SK-N-SH (cell line): ENCODE measurements around the gene DIS3. TPM values are rescaled to one million over a fixed set of nuclear protein-coding genes. Genes with fewer than 3 reads are reported as not detected.
A peak's percentile ranks its signal among the peaks of the same experiment; 100 is the strongest.
"Not testable (repeated sequence)": the region's sequence is repeated elsewhere in the genome, so short reads cannot be mapped to it uniquely, and the experiment has no call there.

Experiments
- CTCF ChIA-PET: fragments of 300-600, 350-600 bp; formaldehyde crosslinking; extraction: SDS; loops from one replicate; lab custom pipeline; 2021; lab: Yijun Ruan, JAX
- POLR2A ChIA-PET: fragments of 350-600 bp; sonication (Branson Sonifier 250); formaldehyde crosslinking; extraction: SDS; loops from one replicate; lab custom pipeline; 2020; ENCODE audit warnings: antibody characterized with exemption, inconsistent platforms; lab: Yijun Ruan, JAX
- DNase-seq: peaks from one replicate; pipeline ENCODE4 v3.0.0; 2012
- H2AFZ ChIP-seq: fragments of 200-600 bp; sonication (generic); 2 replicates; pipeline ENCODE4 v1.8.1; 2016; ENCODE audit warnings: antibody characterized with exemption, mild to moderate bottlenecking, low read depth
- H3F3A ChIP-seq: fragments of 200-600 bp; sonication (generic); replicated peaks from 2 replicates; pipeline ENCODE3; 2016; ENCODE audit warnings: antibody characterized with exemption, mild to moderate bottlenecking; ENCODE audit not compliant: insufficient read depth
- H3K27ac ChIP-seq, 2 experiments: fragments of 200-500 bp in 1 of 2; fragments of 200-600 bp in 1 of 2; sonication (Bioruptor generic) in 1 of 2; sonication (generic), shearing (Covaris generic) in 1 of 2; 2 replicates each; pipeline versions ENCODE4 v1.5.1 to v1.6.1; 2014 to 2016; ENCODE audit warnings: low read depth in 2 of 2, inconsistent platforms in 1 of 2, low read length in 1 of 2, mild to moderate bottlenecking in 1 of 2, mixed read lengths in 1 of 2
- H3K27me3 ChIP-seq: fragments of 200-600 bp; sonication (generic), shearing (Covaris generic); 2 replicates; pipeline ENCODE4 v1.6.1; 2016; ENCODE audit warnings: mixed run types; ENCODE audit not compliant: insufficient read depth
- H3K36me3 ChIP-seq, 2 experiments: fragments of 200-500 bp in 1 of 2; fragments of 200-600 bp in 1 of 2; sonication (Bioruptor generic) in 1 of 2; sonication (generic) in 1 of 2; replicated peaks in 1 of 2; 2 replicates each; pipeline versions ENCODE3 to v1.5.1; 2014 to 2016; ENCODE audit warnings: low read length in 1 of 2, mild to moderate bottlenecking in 1 of 2; ENCODE audit not compliant: insufficient read depth in 2 of 2, control insufficient read depth in 1 of 2
- H3K4me1 ChIP-seq, 2 experiments: fragments of 200-500 bp in 1 of 2; fragments of 200-600 bp in 1 of 2; sonication (Bioruptor generic) in 1 of 2; sonication (generic), shearing (Covaris generic) in 1 of 2; 2 replicates each; pipeline versions ENCODE4 v1.5.1 to v1.6.1; 2014 to 2016; ENCODE audit warnings: low read depth in 1 of 2, low read length in 1 of 2, mixed run types in 1 of 2; ENCODE audit not compliant: insufficient read depth in 2 of 2, control insufficient read depth in 1 of 2
- H3K4me2 ChIP-seq: fragments of 200-600 bp; sonication (generic), shearing (Covaris generic); 2 replicates; pipeline ENCODE4 v1.6.1; 2017; ENCODE audit warnings: mixed run types
- H3K4me3 ChIP-seq, 2 experiments: fragments of 200-500 bp in 1 of 2; fragments of 200-600 bp in 1 of 2; sonication (Bioruptor generic) in 1 of 2; sonication (generic), shearing (Covaris generic) in 1 of 2; 2 replicates each; pipeline versions ENCODE4 v1.5.1 to v1.8.1; 2014 to 2016; ENCODE audit warnings: low read depth in 2 of 2, inconsistent platforms in 1 of 2, low read length in 1 of 2, mild to moderate bottlenecking in 1 of 2, mixed read lengths in 1 of 2, moderate library complexity in 1 of 2
- H3K79me2 ChIP-seq: fragments of 200-600 bp; sonication (generic); 2 replicates; pipeline ENCODE4 v1.8.1; 2017; ENCODE audit warnings: mild to moderate bottlenecking; ENCODE audit not compliant: insufficient read depth
- H3K9ac ChIP-seq: fragments of 200-600 bp; sonication (generic); 2 replicates; pipeline ENCODE4 v1.6.1; 2017; ENCODE audit warnings: mixed run types
- H3K9me2 ChIP-seq: fragments of 200-600 bp; sonication (generic); 2 replicates; pipeline ENCODE4 v1.6.1; 2017; ENCODE audit warnings: mixed run types
- H3K9me3 ChIP-seq: fragments of 200-600 bp; sonication (generic); 2 replicates; pipeline ENCODE4 v1.6.1; 2017; ENCODE audit warnings: mixed run types, mild to moderate bottlenecking, moderate library complexity
- H4K20me1 ChIP-seq: fragments of 200-600 bp; sonication (generic); 2 replicates; pipeline ENCODE4 v1.6.1; 2017; ENCODE audit warnings: mild to moderate bottlenecking, mixed run types; ENCODE audit not compliant: insufficient read depth
- CHD2 ChIP-seq: fragments of 150-350 bp; IDR thresholded peaks from 2 replicates; pipeline ENCODE4 v1.6.1; 2018; ENCODE audit warnings: low read length; ENCODE audit not compliant: partially characterized antibody
- FOSL2 ChIP-seq: IDR thresholded peaks from 2 replicates; pipeline ENCODE4 v1.4.0; 2012; ENCODE audit warnings: low read depth, mild to moderate bottlenecking, moderate library complexity, borderline replicate concordance
- MEF2A ChIP-seq: IDR thresholded peaks from 2 replicates; pipeline ENCODE4 v1.4.0; 2012; ENCODE audit warnings: low read depth, borderline replicate concordance
- MXI1 ChIP-seq: IDR thresholded peaks from 2 replicates; pipeline ENCODE4 v1.6.1; 2012; ENCODE audit warnings: mild to moderate bottlenecking, low read depth, low read length, improper control_type of control experiment
- NFIC ChIP-seq: IDR thresholded peaks from 2 replicates; pipeline ENCODE4 v1.4.0; 2012; ENCODE audit warnings: borderline replicate concordance
- POLR2AphosphoS5 ChIP-seq: IDR thresholded peaks from 2 replicates; pipeline ENCODE4 v1.6.1; 2012; ENCODE audit warnings: low read depth, low read length
- SIN3A ChIP-seq: IDR thresholded peaks from 2 replicates; pipeline ENCODE4 v1.6.1; 2012; ENCODE audit warnings: low read depth, mild to moderate bottlenecking, low read length, moderate library complexity, borderline replicate concordance
- WGBS: methylation state at CpG from one replicate; pipeline ENCODE4 v1.1.6; 2017; ENCODE audit warnings: low lambda C conversion rate; 5-methylcytosine and 5-hydroxymethylcytosine counted together
- polyA plus RNA-seq, 3 experiments: library from polyadenylated mRNA; depleted of rRNA; stranded (reverse); fragments of >200 nt; gene quantifications; 2 replicates each; pipeline ENCODE4 v1.2.3, GENCODE V29; 2012
- TF ChIP-seq, protein P1 (sequence below): fragments of 200-600 bp; sonication (generic); IDR thresholded peaks from 2 replicates; pipeline ENCODE4 v1.6.1; 2017; ENCODE audit warnings: antibody characterized with exemption, mild to moderate bottlenecking, moderate library complexity
- TF ChIP-seq, protein P2 (sequence below): IDR thresholded peaks from 2 replicates; pipeline ENCODE4 v1.4.0; 2012; ENCODE audit warnings: low read depth, borderline replicate concordance
- TF ChIP-seq, protein P3 (sequence below): IDR thresholded peaks from 2 replicates; pipeline ENCODE4 v1.4.0; 2012; ENCODE audit warnings: low read depth

Gene DIS3
- polyA plus RNA-seq, 1 of the 3 experiments (the other 2 are of a cell fraction): 15.7 TPM

DNA sequence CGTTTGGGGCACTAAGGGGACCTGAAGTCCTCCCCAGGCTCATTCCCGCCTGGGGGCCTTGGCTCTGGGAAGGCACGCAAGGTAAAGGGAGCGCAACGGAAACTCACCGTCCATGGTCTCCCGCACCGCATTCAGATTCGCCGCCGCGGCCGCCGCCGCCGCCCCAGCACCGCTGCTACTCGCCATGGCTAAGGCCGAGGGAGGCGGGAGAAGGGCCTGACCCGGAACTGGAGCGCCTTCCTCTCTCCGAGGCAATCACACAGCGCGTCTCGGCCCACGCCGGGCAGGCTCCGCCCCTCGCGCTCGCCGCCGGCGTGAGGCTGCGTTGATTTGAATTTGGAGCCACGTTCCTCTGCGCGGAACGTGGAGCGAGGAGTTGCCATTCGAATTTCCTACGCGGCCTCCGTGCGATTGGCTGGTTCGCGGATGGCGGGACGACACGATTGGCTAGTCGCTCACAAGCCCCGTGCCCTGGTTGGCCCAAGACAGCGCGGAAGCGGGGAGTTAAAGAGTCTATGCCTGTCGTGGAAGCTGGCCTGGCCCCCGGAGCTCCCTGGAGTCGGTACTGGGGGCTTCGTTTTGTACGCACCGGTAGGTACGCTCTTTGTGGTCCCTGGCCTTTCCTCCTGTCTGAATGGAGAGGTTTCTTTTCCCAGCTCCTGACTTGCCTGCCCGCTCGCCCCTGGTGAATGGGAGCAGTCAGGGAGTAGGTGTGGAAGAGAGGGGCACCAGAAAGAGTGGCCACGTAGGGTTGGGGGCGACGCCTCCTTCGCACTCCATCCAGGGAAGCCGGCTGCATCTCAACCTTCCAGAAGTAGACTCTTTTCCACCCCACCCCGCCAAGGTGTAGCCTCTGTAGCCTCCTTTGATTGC lies 54.0 kb downstream of the DIS3 start, which contains the start of the genes BORA and MZT1 (continued):
- TF ChIP-seq, protein P1, sequence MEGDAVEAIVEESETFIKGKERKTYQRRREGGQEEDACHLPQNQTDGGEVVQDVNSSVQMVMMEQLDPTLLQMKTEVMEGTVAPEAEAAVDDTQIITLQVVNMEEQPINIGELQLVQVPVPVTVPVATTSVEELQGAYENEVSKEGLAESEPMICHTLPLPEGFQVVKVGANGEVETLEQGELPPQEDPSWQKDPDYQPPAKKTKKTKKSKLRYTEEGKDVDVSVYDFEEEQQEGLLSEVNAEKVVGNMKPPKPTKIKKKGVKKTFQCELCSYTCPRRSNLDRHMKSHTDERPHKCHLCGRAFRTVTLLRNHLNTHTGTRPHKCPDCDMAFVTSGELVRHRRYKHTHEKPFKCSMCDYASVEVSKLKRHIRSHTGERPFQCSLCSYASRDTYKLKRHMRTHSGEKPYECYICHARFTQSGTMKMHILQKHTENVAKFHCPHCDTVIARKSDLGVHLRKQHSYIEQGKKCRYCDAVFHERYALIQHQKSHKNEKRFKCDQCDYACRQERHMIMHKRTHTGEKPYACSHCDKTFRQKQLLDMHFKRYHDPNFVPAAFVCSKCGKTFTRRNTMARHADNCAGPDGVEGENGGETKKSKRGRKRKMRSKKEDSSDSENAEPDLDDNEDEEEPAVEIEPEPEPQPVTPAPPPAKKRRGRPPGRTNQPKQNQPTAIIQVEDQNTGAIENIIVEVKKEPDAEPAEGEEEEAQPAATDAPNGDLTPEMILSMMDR: no peak
- TF ChIP-seq CHD2: peak; percentile 79
- TF ChIP-seq SIN3A: peak; percentile 58; the same call in 1 of the 2 replicates
- no peak for TF ChIP-seq MEF2A
- TF ChIP-seq, protein P2, sequence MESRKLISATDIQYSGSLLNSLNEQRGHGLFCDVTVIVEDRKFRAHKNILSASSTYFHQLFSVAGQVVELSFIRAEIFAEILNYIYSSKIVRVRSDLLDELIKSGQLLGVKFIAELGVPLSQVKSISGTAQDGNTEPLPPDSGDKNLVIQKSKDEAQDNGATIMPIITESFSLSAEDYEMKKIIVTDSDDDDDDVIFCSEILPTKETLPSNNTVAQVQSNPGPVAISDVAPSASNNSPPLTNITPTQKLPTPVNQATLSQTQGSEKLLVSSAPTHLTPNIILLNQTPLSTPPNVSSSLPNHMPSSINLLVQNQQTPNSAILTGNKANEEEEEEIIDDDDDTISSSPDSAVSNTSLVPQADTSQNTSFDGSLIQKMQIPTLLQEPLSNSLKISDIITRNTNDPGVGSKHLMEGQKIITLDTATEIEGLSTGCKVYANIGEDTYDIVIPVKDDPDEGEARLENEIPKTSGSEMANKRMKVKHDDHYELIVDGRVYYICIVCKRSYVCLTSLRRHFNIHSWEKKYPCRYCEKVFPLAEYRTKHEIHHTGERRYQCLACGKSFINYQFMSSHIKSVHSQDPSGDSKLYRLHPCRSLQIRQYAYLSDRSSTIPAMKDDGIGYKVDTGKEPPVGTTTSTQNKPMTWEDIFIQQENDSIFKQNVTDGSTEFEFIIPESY: peak; percentile 9; the same call in 1 of the 2 replicates
- TF ChIP-seq POLR2AphosphoS5: no peak; the same call in 1 of the 2 replicates
- TF ChIP-seq, protein P3, sequence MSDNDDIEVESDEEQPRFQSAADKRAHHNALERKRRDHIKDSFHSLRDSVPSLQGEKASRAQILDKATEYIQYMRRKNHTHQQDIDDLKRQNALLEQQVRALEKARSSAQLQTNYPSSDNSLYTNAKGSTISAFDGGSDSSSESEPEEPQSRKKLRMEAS: peak; percentile 99
- TF ChIP-seq NFIC: no peak
- TF ChIP-seq, all 33 proteins: peak for 15

DNA sequence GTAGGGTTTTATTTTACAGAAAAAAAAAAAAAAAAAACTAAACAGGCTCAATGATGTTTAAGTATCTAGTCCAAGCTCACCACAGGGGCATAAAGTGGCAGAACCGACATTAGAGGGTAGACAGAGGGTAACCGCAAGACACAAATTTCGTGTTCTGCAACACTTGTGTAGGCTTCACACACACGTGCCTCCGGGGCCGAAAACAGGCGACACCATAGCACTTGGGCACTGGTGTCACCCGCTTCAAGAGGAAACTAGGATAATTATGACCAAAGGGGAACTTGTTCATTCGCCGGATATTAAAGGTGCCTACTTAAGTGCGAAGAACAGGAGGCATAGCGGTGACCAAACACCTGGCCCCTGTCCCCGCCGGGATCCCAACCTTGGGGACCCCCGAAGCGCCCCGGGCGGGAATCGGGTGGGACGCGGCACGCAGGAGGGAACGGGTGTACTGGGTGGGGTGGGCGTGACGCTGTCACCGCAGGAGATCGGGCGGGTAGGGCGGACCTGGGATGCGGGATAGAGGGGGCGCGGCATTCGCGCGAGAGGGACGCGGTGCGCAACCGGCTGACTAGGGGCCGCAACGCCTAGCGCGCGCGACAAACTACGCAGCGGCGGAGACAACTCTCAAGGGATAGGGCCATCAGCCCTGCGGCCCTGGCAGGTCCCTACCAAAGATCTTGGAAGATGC lies 54.8 kb downstream of the DIS3 start:
- Histone ChIP-seq H3K79me2 (peaks cover 95% of the 10 kb centered on the region), H4K20me1 (peaks cover 7% of the 10 kb centered on the region; the same call in 1 of the 2 replicates), H3K4me3 (peak overlapping the region; percentile 83 to 99), H3K36me3 (peaks cover 19 to 21% of the 10 kb centered on the region in 2 experiments), H3K9me3 (no peaks in the 10 kb centered on the region), H3K27me3 (no peaks in the 10 kb centered on the region), H2AFZ (peak overlapping the region; percentile 70), H3K9me2 (no peaks in the 10 kb centered on the region), H3F3A (no peaks in the 10 kb centered on the region), H3K9ac (peak overlapping the region; percentile 72), H3K4me1 (peaks cover 5 to 13% of the 10 kb centered on the region in 2 experiments; a peak in 3 of 4 replicates), H3K4me2 (peak overlapping the region; percentile 80), H3K27ac (peak overlapping the region; percentile 64 to 85; a peak in 3 of 4 replicates)
- no peak for TF ChIP-seq FOSL2
- peak; percentile 61 for TF ChIP-seq MXI1
- TF ChIP-seq, protein P3: peak; percentile 70; the same call in 1 of the 2 replicates
- DNase-seq: peak; percentile 77
- WGBS: under 1% methylated on average over 30 of the region's 49 CpGs
- ChIA-PET CTCF (no interaction called here), POLR2A (no interaction called here)

DNA sequence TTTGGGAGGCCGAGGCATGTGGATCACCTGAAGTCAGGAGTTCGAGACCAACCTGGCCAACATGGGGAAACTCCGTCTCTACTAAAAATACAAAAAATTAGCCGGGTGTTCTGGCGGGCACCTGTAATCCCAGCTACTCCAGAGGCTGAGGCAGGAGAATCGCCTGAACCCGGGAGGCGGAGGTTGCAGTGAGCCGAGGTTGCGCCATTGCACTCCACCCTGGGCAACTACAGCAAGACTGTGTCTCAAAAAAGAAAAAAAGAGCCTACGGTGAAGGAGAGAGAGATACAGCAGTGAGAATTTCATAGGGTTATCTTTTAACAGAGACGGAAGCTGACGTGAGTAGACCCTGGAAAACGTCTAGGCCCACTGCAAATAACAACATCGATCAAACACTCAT lies 55.5 kb downstream of the DIS3 start:
- CTCF ChIA-PET, POLR2A ChIA-PET, H3K27ac ChIP-seq, DNase-seq, H3F3A ChIP-seq, H3K27me3 ChIP-seq, H4K20me1 ChIP-seq, H3K9me3 ChIP-seq, H3K9me2 ChIP-seq, H2AFZ ChIP-seq: not testable (repeated sequence)
- peaks cover 96% of the 10 kb centered on the region for H3K79me2 ChIP-seq
- H3K4me3 ChIP-seq: peak overlapping the region; percentile 83 to 99
- 65% methylated on average over 15 of the region's 15 CpGs for WGBS
- peak overlapping the region; percentile 72 for H3K9ac ChIP-seq
- H3K4me1 ChIP-seq: peaks cover 5 to 13% of the 10 kb centered on the region in 2 experiments; a peak in 3 of 4 replicates
- H3K36me3 ChIP-seq: peaks cover 19% of the 10 kb centered on the region in 2 experiments
- H3K4me2 ChIP-seq: peak overlapping the region; percentile 80
